GM12891 (cell line): ENCODE results near the gene DSCAM.

Experiments
- POLR2A ChIP-seq: IDR thresholded peaks from 2 replicates; pipeline ENCODE4 v1.6.1; 2011; ENCODE audit warnings: low read depth, low read length, control low read depth
- POLR2AphosphoS5 ChIP-seq: IDR thresholded peaks from 2 replicates; pipeline ENCODE4 v1.6.1; 2011; ENCODE audit warnings: low read depth, low read length, control low read depth
- TAF1 ChIP-seq: IDR thresholded peaks from 2 replicates; pipeline ENCODE4 v1.6.1; 2011; ENCODE audit warnings: low read depth, low read length, control low read depth

- no peak for TF ChIP-seq POLR2A
- TF ChIP-seq TAF1: no peak
- TF ChIP-seq POLR2AphosphoS5: no peak
Measured at GRCh38 chr21:40736145-40736544, 110.8 kb downstream of the DSCAM start.
